Trophoblast cell (in vitro differentiated cells and primary cell): ENCODE measurements around the gene SRP14.
A peak's percentile ranks its signal among the peaks of the same experiment; 100 is the strongest.

ENCODE experiments used
- DNase-seq, 2 donors: peaks; one replicate each; pipeline ENCODE4 v3.0.0-alpha.2; 2016
- H2AFZ ChIP-seq: 2 replicates; pipeline ENCODE4 v1.6.1; 2013; ENCODE audit warnings: low read length, moderate library complexity, mild to moderate bottlenecking; ENCODE audit not compliant: insufficient read depth, poor library complexity
- H2AK5ac ChIP-seq: 2 replicates; pipeline ENCODE4 v1.6.1; 2013; ENCODE audit warnings: mild to moderate bottlenecking, low read length
- H2BK120ac ChIP-seq: 2 replicates; pipeline ENCODE4 v1.6.1; 2013; ENCODE audit warnings: low read length, mild to moderate bottlenecking, moderate library complexity; ENCODE audit not compliant: insufficient read depth, poor library complexity
- H2BK12ac ChIP-seq: 2 replicates; pipeline ENCODE4 v1.6.1; 2013; ENCODE audit warnings: mild to moderate bottlenecking, low read length, moderate library complexity
- H2BK5ac ChIP-seq: 2 replicates; pipeline ENCODE4 v1.6.1; 2013; ENCODE audit warnings: low read length, low read depth, moderate library complexity, mild to moderate bottlenecking; ENCODE audit not compliant: poor library complexity
- H3K14ac ChIP-seq: 2 replicates; pipeline ENCODE4 v1.6.1; 2013; ENCODE audit warnings: mild to moderate bottlenecking, low read length
- H3K18ac ChIP-seq: 2 replicates; pipeline ENCODE4 v1.6.1; 2013; ENCODE audit warnings: mild to moderate bottlenecking, low read length
- H3K23ac ChIP-seq: 2 replicates; pipeline ENCODE4 v1.6.1; 2013; ENCODE audit warnings: low read length
- H3K27ac ChIP-seq: 2 replicates; pipeline ENCODE4 v1.5.1; 2013; ENCODE audit warnings: low read depth, mild to moderate bottlenecking, inconsistent platforms, low read length, moderate library complexity
- H3K27me3 ChIP-seq: 2 replicates; pipeline ENCODE4 v1.6.1; 2013; ENCODE audit warnings: inconsistent platforms, mild to moderate bottlenecking, low read length, moderate library complexity; ENCODE audit not compliant: insufficient read depth
- H3K36me3 ChIP-seq, 2 experiments: 1 replicate in 1 of 2; 2 replicates in 1 of 2; pipeline ENCODE4 v1.6.1; 2013; ENCODE audit warnings: low read length in 2 of 2, mild to moderate bottlenecking in 2 of 2, moderate library complexity in 1 of 2; ENCODE audit not compliant: insufficient read depth in 2 of 2, control insufficient read depth in 1 of 2
- H3K4ac ChIP-seq: 2 replicates; pipeline ENCODE4 v1.6.1; 2013; ENCODE audit warnings: low read depth, mild to moderate bottlenecking, low read length, moderate library complexity
- H3K4me1 ChIP-seq, 2 experiments: 1 replicate in 1 of 2; 2 replicates in 1 of 2; pipeline ENCODE4 v1.6.1; 2013; ENCODE audit warnings: low read length in 2 of 2, mild to moderate bottlenecking in 2 of 2, moderate library complexity in 1 of 2; ENCODE audit not compliant: insufficient read depth in 2 of 2, control insufficient read depth in 1 of 2
- H3K4me2 ChIP-seq: 2 replicates; pipeline ENCODE4 v1.6.1; 2013; ENCODE audit warnings: inconsistent platforms, mild to moderate bottlenecking, low read length, moderate library complexity
- H3K4me3 ChIP-seq: 2 replicates; pipeline ENCODE4 v1.5.1; 2013; ENCODE audit warnings: mild to moderate bottlenecking, low read depth, low read length, inconsistent platforms
- H3K79me1 ChIP-seq: one replicate; pipeline ENCODE4 v1.6.1; 2013; ENCODE audit warnings: low read length
- H3K79me2 ChIP-seq: 2 replicates; pipeline ENCODE4 v1.6.1; 2013; ENCODE audit warnings: low read length, mild to moderate bottlenecking; ENCODE audit not compliant: control insufficient read depth, insufficient read depth, poor library complexity
- H3K9ac ChIP-seq: 2 replicates; pipeline ENCODE4 v1.6.1; 2013; ENCODE audit warnings: mild to moderate bottlenecking, low read length
- H3K9me3 ChIP-seq: 2 replicates; pipeline ENCODE4 v1.6.1; 2013; ENCODE audit warnings: low read depth, mild to moderate bottlenecking, control low read depth, inconsistent platforms, low read length; ENCODE audit not compliant: insufficient read depth
- H4K12ac ChIP-seq: 2 replicates; pipeline ENCODE4 v1.6.1; 2013; ENCODE audit warnings: low read depth, mild to moderate bottlenecking, low read length, moderate library complexity
- H4K8ac ChIP-seq: 2 replicates; pipeline ENCODE4 v1.6.1; 2013; ENCODE audit warnings: low read depth, mild to moderate bottlenecking, low read length, moderate library complexity
- H4K91ac ChIP-seq: one replicate; pipeline ENCODE4 v1.6.1; 2013; ENCODE audit warnings: low read depth, mild to moderate bottlenecking, low read length, moderate library complexity
- WGBS: extraction: QIAGEN DNeasy Blood & Tissue Kit; methylation state at CpG from one replicate; pipeline ENCODE4 v1.1.7; 2013; ENCODE audit warnings: missing lambda C conversion rate; ENCODE audit not compliant: insufficient read length, insufficient coverage; ENCODE audit errors: extremely low coverage; 5-methylcytosine and 5-hydroxymethylcytosine counted together

SRP14 gene

GRCh38 chr15:40080847-40081246 is 41.9 kb upstream of the SRP14 start:
- no peak overlapping the region for H2AK5ac ChIP-seq
- H3K36me3 ChIP-seq = no peaks in the 10 kb centered on the region
- H3K4me3 ChIP-seq = no peak overlapping the region
- H3K4me1 ChIP-seq = peaks cover 18 to 28% of the 10 kb centered on the region in 2 experiments
- H3K14ac ChIP-seq = no peak overlapping the region
- peak; percentile 59 to 68 for DNase-seq
- no peak overlapping the region for H2AFZ ChIP-seq
- peak overlapping the region; percentile 13 for H3K4me2 ChIP-seq
- H3K27ac ChIP-seq = no peak overlapping the region
- H3K79me2 ChIP-seq = no peaks in the 10 kb centered on the region
- no peak overlapping the region for H4K91ac ChIP-seq
- no peak overlapping the region for H3K18ac ChIP-seq
- H3K23ac ChIP-seq = no peak overlapping the region
- H4K12ac ChIP-seq = no peak overlapping the region
- no CpG with 5 or more reads among the region's 5 CpGs for WGBS
- H2BK5ac ChIP-seq = no peak overlapping the region
- peaks cover 18% of the 10 kb centered on the region for H3K79me1 ChIP-seq
- no peak overlapping the region for H3K9ac ChIP-seq
- H3K4ac ChIP-seq = no peak overlapping the region
- no peak overlapping the region for H4K8ac ChIP-seq
- H2BK12ac ChIP-seq = no peak overlapping the region
- H3K9me3 ChIP-seq = no peaks in the 10 kb centered on the region
- H3K27me3 ChIP-seq = no peaks in the 10 kb centered on the region
- no peak overlapping the region for H2BK120ac ChIP-seq

DNA sequence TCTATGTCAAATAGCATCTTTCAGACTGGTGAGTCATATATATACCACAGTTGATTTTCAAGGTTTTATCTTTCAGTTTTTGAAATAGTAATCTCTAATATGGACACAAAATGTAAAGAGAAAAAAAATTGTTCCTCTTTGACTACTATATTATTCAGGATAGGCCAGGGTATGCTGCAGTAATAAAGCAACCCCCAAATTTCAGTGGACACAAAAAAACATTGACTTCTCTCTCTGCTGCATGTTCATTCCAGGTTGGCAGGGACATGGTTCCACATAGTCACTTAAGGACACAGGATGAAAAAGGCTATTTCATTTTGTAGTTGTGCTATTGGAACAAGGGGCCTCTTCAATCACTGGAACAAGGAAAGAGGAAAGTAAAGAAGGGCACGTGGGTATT is 41.1 kb upstream of the SRP14 start:
- H3K9ac ChIP-seq = no peak overlapping the region
- H3K27me3 ChIP-seq = no peaks in the 10 kb centered on the region
- H2BK12ac ChIP-seq = no peak overlapping the region
- no peak overlapping the region for H4K8ac ChIP-seq
- peaks cover 21% of the 10 kb centered on the region for H3K79me1 ChIP-seq
- no peak overlapping the region for H4K12ac ChIP-seq
- H3K9me3 ChIP-seq = no peaks in the 10 kb centered on the region
- no peak overlapping the region for H3K18ac ChIP-seq
- no peak overlapping the region for H3K14ac ChIP-seq
- H3K4me1 ChIP-seq = peaks cover 18 to 31% of the 10 kb centered on the region in 2 experiments
- H3K79me2 ChIP-seq = no peaks in the 10 kb centered on the region
- no peak for DNase-seq
- no peak overlapping the region for H3K4me2 ChIP-seq
- H2BK120ac ChIP-seq = no peak overlapping the region
- H3K23ac ChIP-seq = no peak overlapping the region
- no CpG with 5 or more reads among the region's 1 CpG for WGBS
- no peak overlapping the region for H2AK5ac ChIP-seq
- no peak overlapping the region for H2AFZ ChIP-seq
- H4K91ac ChIP-seq = no peak overlapping the region
- H3K27ac ChIP-seq = no peak overlapping the region
- H2BK5ac ChIP-seq = no peak overlapping the region
- H3K36me3 ChIP-seq = no peaks in the 10 kb centered on the region
- no peak overlapping the region for H3K4me3 ChIP-seq
- H3K4ac ChIP-seq = no peak overlapping the region

- Histone ChIP-seq H3K4me3 (no peak overlapping the region), H3K4me1 (peaks cover 14 to 25% of the 10 kb centered on the region in 2 experiments), H3K4ac (no peak overlapping the region), H3K9ac (no peak overlapping the region), H3K79me1 (peaks cover 18% of the 10 kb centered on the region), H2AFZ (no peak overlapping the region), H3K18ac (no peak overlapping the region), H3K9me3 (no peaks in the 10 kb centered on the region), H2BK5ac (no peak overlapping the region), H3K27me3 (no peaks in the 10 kb centered on the region), H3K36me3 (no peaks in the 10 kb centered on the region), H2BK120ac (no peak overlapping the region), H2BK12ac (no peak overlapping the region), H3K4me2 (no peak overlapping the region), H4K12ac (no peak overlapping the region), H3K23ac (no peak overlapping the region), H2AK5ac (no peak overlapping the region), H3K79me2 (no peaks in the 10 kb centered on the region), H3K27ac (no peak overlapping the region), H3K14ac (no peak overlapping the region), H4K8ac (no peak overlapping the region), H4K91ac (no peak overlapping the region)
- no CpG with 5 or more reads among the region's 6 CpGs for WGBS
- DNase-seq = peak; percentile 63 to 85
Measured at GRCh38 chr15:40079456-40079855, 40.5 kb upstream of the SRP14 start.

DNA sequence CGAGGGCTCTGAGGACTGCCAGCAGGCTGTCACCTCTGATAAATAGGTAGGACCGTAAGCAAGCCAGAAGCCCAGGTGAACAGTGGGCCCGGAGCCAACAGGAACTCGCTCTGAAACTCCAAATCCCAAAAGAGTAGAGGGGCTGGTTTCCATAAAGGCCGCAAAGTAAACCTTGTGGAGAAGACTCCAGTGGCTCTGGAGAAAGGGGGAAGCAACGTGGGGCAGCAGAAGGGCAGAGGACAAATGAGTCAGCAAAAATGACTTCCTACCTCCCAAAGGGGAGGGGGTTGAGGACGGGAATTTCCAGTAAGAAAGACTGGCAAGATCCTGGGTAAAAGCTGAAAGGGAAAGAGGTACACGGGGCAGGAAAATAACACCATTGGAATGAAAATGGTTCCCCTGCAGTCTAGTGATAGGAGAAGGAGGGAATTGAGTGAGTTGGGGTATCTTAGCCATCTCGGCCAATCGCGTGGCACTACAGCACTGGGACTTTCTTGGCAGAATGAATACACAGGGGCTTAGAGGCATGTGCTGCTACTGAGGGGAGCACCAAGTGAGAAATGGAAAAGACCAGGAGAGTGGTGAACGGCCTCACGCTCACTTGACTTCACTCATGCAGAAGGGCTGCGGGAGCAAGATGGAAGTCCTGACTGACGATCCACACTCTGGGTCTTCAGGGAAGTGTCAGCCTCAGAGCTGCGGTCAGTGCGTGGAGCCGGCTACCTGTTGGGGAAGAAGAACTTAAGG is 36.5 kb upstream of the SRP14 start:
- no peaks in the 10 kb centered on the region for H3K27me3 ChIP-seq
- H4K8ac ChIP-seq = peak overlapping the region; percentile 22
- no peak overlapping the region for H3K4me2 ChIP-seq
- H2AK5ac ChIP-seq = peak overlapping the region; percentile 7
- H3K27ac ChIP-seq = no peak overlapping the region
- H3K79me1 ChIP-seq = peaks cover 3% of the 10 kb centered on the region
- no peaks in the 10 kb centered on the region for H3K9me3 ChIP-seq
- H4K91ac ChIP-seq = peak overlapping the region; percentile 49
- H2AFZ ChIP-seq = no peak overlapping the region
- H3K23ac ChIP-seq = no peak overlapping the region
- H3K4ac ChIP-seq = no peak overlapping the region
- H3K4me1 ChIP-seq = peaks cover 3 to 7% of the 10 kb centered on the region in 2 experiments
- H3K9ac ChIP-seq = no peak overlapping the region
- H3K14ac ChIP-seq = peak overlapping the region; percentile 12
- no peaks in the 10 kb centered on the region for H3K79me2 ChIP-seq
- no CpG with 5 or more reads among the region's 18 CpGs for WGBS
- peak overlapping the region; percentile 14 for H3K18ac ChIP-seq
- peak overlapping the region; percentile 72 for H2BK12ac ChIP-seq
- no peak overlapping the region for H4K12ac ChIP-seq
- peak overlapping the region; percentile 3 for H2BK5ac ChIP-seq
- DNase-seq = no peak
- peak overlapping the region; percentile 52 for H2BK120ac ChIP-seq
- no peaks in the 10 kb centered on the region for H3K36me3 ChIP-seq
- H3K4me3 ChIP-seq = no peak overlapping the region
